HCT116 (cell line): ENCODE data around the gene NOTCH1. TPM values are rescaled to one million over a fixed set of nuclear protein-coding genes. Genes with fewer than 3 reads are reported as not detected.
A peak's percentile ranks its signal among the peaks of the same experiment; 100 is the strongest.
"Not testable (repeated sequence)": the region's sequence is repeated elsewhere in the genome, so short reads cannot be mapped to it uniquely, and the experiment has no call there.

Experiments used
- ATAC-seq: fragments of 200-7000 bp; cut with Tn5 transposase; 2 replicates; pipeline ENCODE4 v1.9.1; 2020; ENCODE audit warnings: mild to moderate bottlenecking, moderate library complexity
- BruUV-seq: library from RNA; stranded (reverse); fragments of 400-500 nt; replicated peaks from 2 replicates; lab custom pipeline; 2021; lab: Mats Ljungman, UMichigan
- CTCF ChIA-PET: fragments of 300-600 bp; sonication (Branson Sonifier 250); formaldehyde crosslinking; loops from one replicate; lab custom pipeline; 2021; ENCODE audit warnings: antibody characterized with exemption; lab: Charles Lee
- POLR2A ChIA-PET: fragments of 300-600, 350-600 bp; sonication (Branson Sonifier 250); formaldehyde crosslinking; loops from one replicate; lab custom pipeline; 2021; ENCODE audit warnings: antibody characterized with exemption; lab: Charles Lee
- RAD21 ChIA-PET, 2 experiments: fragments of 300-600 bp; sonication (Branson Sonifier 250); formaldehyde crosslinking; loops; one replicate each; lab custom pipeline; 2023; ENCODE audit warnings: low total read pairs in 2 of 2; ENCODE audit not compliant: uncharacterized antibody in 2 of 2, unreplicated experiment in 2 of 2, low non-redundant PET in 1 of 2; lab: Charles Lee
- DNase-seq: peaks from one replicate; pipeline ENCODE4 v3.0.0-alpha.2; 2010; ENCODE audit warnings: low read depth, low spot score
- H2AFZ ChIP-seq: fragments of 200-600 bp; shearing (Covaris generic), sonication (generic); 2 replicates; pipeline ENCODE4 v1.6.1; 2017; ENCODE audit warnings: low read depth, mixed run types, mixed read lengths, antibody characterized with exemption, low read length; ENCODE audit not compliant: poor library complexity, severe bottlenecking
- H3K27ac ChIP-seq: 2 replicates; pipeline ENCODE4 v1.5.1; 2012; ENCODE audit warnings: low read depth, low read length
- H3K27me3 ChIP-seq: fragments of 200-600 bp; sonication (generic); 2 replicates; pipeline ENCODE4 v1.6.1; 2016; ENCODE audit warnings: mixed run types, low read length, mixed read lengths; ENCODE audit not compliant: insufficient read depth
- H3K36me3 ChIP-seq, 2 experiments: fragments of 200-500 bp in 1 of 2; fragments of 200-600 bp in 1 of 2; sonication (Bioruptor generic) in 1 of 2; sonication (generic) in 1 of 2; 2 replicates each; pipeline versions ENCODE4 v1.5.1 to v1.6.1; 2014 to 2016; ENCODE audit warnings: low read length in 2 of 2, inconsistent platforms in 1 of 2, mixed read lengths in 1 of 2, mixed run types in 1 of 2; ENCODE audit not compliant: insufficient read depth in 2 of 2, control insufficient read depth in 1 of 2
- H3K4me1 ChIP-seq, 2 experiments: fragments of 200-600 bp in 1 of 2; sonication (generic) in 1 of 2; 2 replicates each; pipeline versions ENCODE4 v1.5.1 to v1.6.1; 2012 to 2017; ENCODE audit warnings: low read length in 2 of 2, inconsistent platforms in 1 of 2, mild to moderate bottlenecking in 1 of 2, mixed read lengths in 1 of 2, mixed run types in 1 of 2, moderate library complexity in 1 of 2; ENCODE audit not compliant: insufficient read depth in 2 of 2, control insufficient read depth in 1 of 2
- H3K4me2 ChIP-seq: fragments of 200-600 bp; sonication (generic); 2 replicates; pipeline ENCODE4 v1.6.1; 2017; ENCODE audit warnings: mixed run types, low read length, mixed read lengths
- H3K4me3 ChIP-seq, 2 experiments: fragments of 200-600 bp in 1 of 2; sonication (generic) in 1 of 2; replicated peaks in 1 of 2; 2 replicates each; pipeline ENCODE4 v1.5.1; 2011 to 2016; ENCODE audit warnings: low read length in 2 of 2, control low read depth in 1 of 2, low read depth in 1 of 2, mild to moderate bottlenecking in 1 of 2, mixed read lengths in 1 of 2, mixed run types in 1 of 2
- H3K79me2 ChIP-seq: fragments of 200-600 bp; sonication (generic); 2 replicates; pipeline ENCODE4 v1.6.1; 2017; ENCODE audit warnings: mild to moderate bottlenecking, mixed run types, low read length, moderate library complexity, mixed read lengths; ENCODE audit not compliant: insufficient read depth
- H3K9ac ChIP-seq: fragments of 200-600 bp; sonication (generic); 2 replicates; pipeline ENCODE4 v1.6.1; 2016; ENCODE audit warnings: low read length, mixed read lengths
- H3K9me2 ChIP-seq: fragments of 200-600 bp; sonication (generic), shearing (Covaris generic); 2 replicates; pipeline ENCODE4 v1.6.1; 2017; ENCODE audit warnings: mixed run types, mild to moderate bottlenecking, moderate library complexity; ENCODE audit not compliant: insufficient read depth
- H3K9me3 ChIP-seq, 2 experiments: fragments of 200-500 bp in 1 of 2; fragments of 200-600 bp in 1 of 2; sonication (Bioruptor generic) in 1 of 2; sonication (generic) in 1 of 2; 2 replicates each; pipeline ENCODE4 v1.6.1; 2014 to 2017; ENCODE audit warnings: low read length in 2 of 2, mixed read lengths in 2 of 2, inconsistent platforms in 1 of 2, low read depth in 1 of 2, mild to moderate bottlenecking in 1 of 2, mixed run types in 1 of 2, moderate library complexity in 1 of 2; ENCODE audit not compliant: control insufficient read depth in 1 of 2, insufficient read depth in 1 of 2
- H4K20me1 ChIP-seq: fragments of 200-600 bp; sonication (generic), shearing (Covaris generic); 2 replicates; pipeline ENCODE4 v1.6.1; 2017; ENCODE audit warnings: mixed run types, mild to moderate bottlenecking, moderate library complexity; ENCODE audit not compliant: insufficient read depth
- CBX3 ChIP-seq: IDR thresholded peaks from 2 replicates; pipeline ENCODE4 v1.6.1; 2012; ENCODE audit warnings: low read depth
- CEBPB ChIP-seq: IDR thresholded peaks from 2 replicates; pipeline ENCODE4 v1.6.1; 2012; ENCODE audit warnings: low read depth
- CTCF ChIP-seq, 3 experiments: fragments of 200-600 bp in 1 of 3; sonication (generic) in 1 of 3; IDR thresholded peaks in 2 of 3; conservative IDR thresholded peaks in 1 of 3; 2 replicates each; pipeline ENCODE4 v1.5.1; 2012 to 2017; ENCODE audit warnings: low read depth in 2 of 3, low read length in 2 of 3, antibody characterized with exemption in 1 of 3, borderline replicate concordance in 1 of 3, control low read depth in 1 of 3, mild to moderate bottlenecking in 1 of 3, mixed read lengths in 1 of 3, mixed run types in 1 of 3, moderate library complexity in 1 of 3; ENCODE audit not compliant: insufficient read depth in 1 of 3
- EGR1 ChIP-seq: IDR thresholded peaks from 2 replicates; pipeline ENCODE4 v1.6.1; 2012; ENCODE audit warnings: low read depth
- EZH2 ChIP-seq: fragments of 200-600 bp; sonication (generic); IDR thresholded peaks from 2 replicates; pipeline ENCODE4 v1.6.1; 2017; ENCODE audit warnings: antibody characterized with exemption, mixed run types
- EZH2phosphoT487 ChIP-seq: fragments of 200-600 bp; IDR thresholded peaks from 2 replicates; pipeline ENCODE4 v1.6.1; 2018; ENCODE audit warnings: antibody characterized with exemption, borderline replicate concordance
- JUND ChIP-seq: IDR thresholded peaks from 2 replicates; pipeline ENCODE4 v1.6.1; 2012
- POLR2A ChIP-seq: IDR thresholded peaks from 2 replicates; pipeline ENCODE4 v1.7.0; 2011; ENCODE audit warnings: borderline replicate concordance; ENCODE audit not compliant: insufficient read depth, insufficient read length; ENCODE audit errors: extremely low read depth
- POLR2AphosphoS5 ChIP-seq: IDR thresholded peaks from 2 replicates; pipeline ENCODE4 v1.6.1; 2011; ENCODE audit warnings: mild to moderate bottlenecking, low read depth, low read length, moderate library complexity
- SIN3A ChIP-seq: IDR thresholded peaks from 2 replicates; pipeline ENCODE4 v1.6.1; 2012; ENCODE audit warnings: low read depth
- SRF ChIP-seq: IDR thresholded peaks from 2 replicates; pipeline ENCODE4 v1.6.1; 2012; ENCODE audit warnings: low read depth
- TCF7L2 ChIP-seq: IDR thresholded peaks from 2 replicates; pipeline ENCODE4 v1.7.0; 2011; ENCODE audit warnings: borderline replicate concordance, inconsistent platforms; ENCODE audit not compliant: insufficient read depth, insufficient read length; ENCODE audit errors: extremely low read depth
- YY1 ChIP-seq: IDR thresholded peaks from 2 replicates; pipeline ENCODE4 v1.6.1; 2011; ENCODE audit warnings: low read length, low read depth, moderate library complexity, mild to moderate bottlenecking; ENCODE audit not compliant: insufficient replicate concordance; ENCODE audit errors: extremely low read depth
- ZFX ChIP-seq: fragments of 450-650 bp; IDR thresholded peaks from 2 replicates; pipeline ENCODE4 v1.6.1; 2017
- ZNF274 ChIP-seq: fragments of 200-500 bp; sonication (Bioruptor generic); IDR thresholded peaks from 2 replicates; pipeline ENCODE4 v1.6.1; 2014; ENCODE audit warnings: mild to moderate bottlenecking, low read depth, low read length, inconsistent platforms
- intact Hi-C: fragments of 100-400 bp; cut with micrococcal nuclease; formaldehyde crosslinking; loops from 2 replicates; pipeline ENCODE4 v1.10.0; 2022
- total RNA-seq: library from RNA; stranded (reverse); gene quantifications from one replicate; pipeline ENCODE4 v1.2.1, GENCODE V29; 2021; ENCODE audit not compliant: unreplicated experiment
- TF ChIP-seq, protein P1 (sequence below): IDR thresholded peaks from 2 replicates; pipeline ENCODE4 v1.6.1; 2012
- TF ChIP-seq, protein P2 (sequence below): IDR thresholded peaks from 2 replicates; pipeline ENCODE4 v1.6.1; 2011; ENCODE audit warnings: mild to moderate bottlenecking, low read length, moderate library complexity; ENCODE audit not compliant: insufficient replicate concordance; ENCODE audit errors: extremely low read depth
- TF ChIP-seq, protein P3 (sequence below): IDR thresholded peaks from 2 replicates; pipeline ENCODE4 v1.6.1; 2012

The NOTCH1 gene
- total RNA-seq, 1 experiment from 2014 or later = 36.2 TPM

- H3K79me2 ChIP-seq, RAD21 ChIA-PET, H3K9me3 ChIP-seq, H3K27me3 ChIP-seq, H3K4me2 ChIP-seq, H3K36me3 ChIP-seq, H3K4me3 ChIP-seq, H3K4me1 ChIP-seq, POLR2A ChIA-PET, ATAC-seq, H3K9ac ChIP-seq, BruUV-seq, H3K9me2 ChIP-seq, H4K20me1 ChIP-seq, intact Hi-C loops, H2AFZ ChIP-seq, DNase-seq, H3K27ac ChIP-seq, CTCF ChIA-PET: not testable (repeated sequence)
Observed at GRCh38 chr9:136558846-136559245, 13.0 kb upstream of the NOTCH1 start.

GRCh38 chr9:136558373-136558772 is 12.5 kb upstream of the NOTCH1 start:
- Histone ChIP-seq H3K36me3 (no peaks in the 10 kb centered on the region), H3K4me2 (peak overlapping the region; percentile 25; the same call in 1 of the 2 replicates), H3K9ac (no peak overlapping the region), H3K9me2 (no peaks in the 10 kb centered on the region), H3K27me3 (no peaks in the 10 kb centered on the region), H3K27ac (no peak overlapping the region), H2AFZ (no peak overlapping the region), H3K4me3 (no peak overlapping the region), H3K79me2 (no peaks in the 10 kb centered on the region), H3K4me1 (peaks cover 8% of the 10 kb centered on the region in 2 experiments; a peak in 3 of 4 replicates), H3K9me3 (peaks cover 5 to 7% of the 10 kb centered on the region in 2 experiments; a peak in 1 of 4 replicates), H4K20me1 (no peaks in the 10 kb centered on the region)
- ChIA-PET CTCF (no interaction called here), RAD21 (interaction anchor here in 1 of 2 experiments (0.7 kb wide), 1 partner anchor 10 kb away, joined by 5 read pairs; no protein-coding TSS in a partner anchor), POLR2A (no interaction called here)
- BruUV-seq = no TSS peak
- intact Hi-C loops = no loop called here
- DNase-seq = no peak
- no peak for ATAC-seq
- no peak for TF ChIP-seq CEBPB
- TF ChIP-seq, protein P1, sequence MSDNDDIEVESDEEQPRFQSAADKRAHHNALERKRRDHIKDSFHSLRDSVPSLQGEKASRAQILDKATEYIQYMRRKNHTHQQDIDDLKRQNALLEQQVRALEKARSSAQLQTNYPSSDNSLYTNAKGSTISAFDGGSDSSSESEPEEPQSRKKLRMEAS = no peak
- TF ChIP-seq EZH2phosphoT487 = no peak
- TF ChIP-seq, protein P2, sequence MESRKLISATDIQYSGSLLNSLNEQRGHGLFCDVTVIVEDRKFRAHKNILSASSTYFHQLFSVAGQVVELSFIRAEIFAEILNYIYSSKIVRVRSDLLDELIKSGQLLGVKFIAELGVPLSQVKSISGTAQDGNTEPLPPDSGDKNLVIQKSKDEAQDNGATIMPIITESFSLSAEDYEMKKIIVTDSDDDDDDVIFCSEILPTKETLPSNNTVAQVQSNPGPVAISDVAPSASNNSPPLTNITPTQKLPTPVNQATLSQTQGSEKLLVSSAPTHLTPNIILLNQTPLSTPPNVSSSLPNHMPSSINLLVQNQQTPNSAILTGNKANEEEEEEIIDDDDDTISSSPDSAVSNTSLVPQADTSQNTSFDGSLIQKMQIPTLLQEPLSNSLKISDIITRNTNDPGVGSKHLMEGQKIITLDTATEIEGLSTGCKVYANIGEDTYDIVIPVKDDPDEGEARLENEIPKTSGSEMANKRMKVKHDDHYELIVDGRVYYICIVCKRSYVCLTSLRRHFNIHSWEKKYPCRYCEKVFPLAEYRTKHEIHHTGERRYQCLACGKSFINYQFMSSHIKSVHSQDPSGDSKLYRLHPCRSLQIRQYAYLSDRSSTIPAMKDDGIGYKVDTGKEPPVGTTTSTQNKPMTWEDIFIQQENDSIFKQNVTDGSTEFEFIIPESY = no peak
- no peak for TF ChIP-seq CTCF (IDR thresholded peaks at IDR 0.05 in 2 of 3, conservative IDR thresholded peaks at IDR 0.05 in 1 of 3; ENCODE audit: borderline replicate concordance in 1 of 3, insufficient read depth in 1 of 3, low read depth in 2 of 3, low read length in 2 of 3)
- no peak for TF ChIP-seq JUND
- TF ChIP-seq POLR2AphosphoS5 = no peak
- TF ChIP-seq ZNF274 = no peak
- no peak for TF ChIP-seq CBX3
- no peak for TF ChIP-seq POLR2A
- TF ChIP-seq EGR1 = no peak
- TF ChIP-seq SRF = no peak
- no peak for TF ChIP-seq TCF7L2
- no peak for TF ChIP-seq YY1
- no peak for TF ChIP-seq EZH2
- no peak for TF ChIP-seq SIN3A
- TF ChIP-seq, protein P3, sequence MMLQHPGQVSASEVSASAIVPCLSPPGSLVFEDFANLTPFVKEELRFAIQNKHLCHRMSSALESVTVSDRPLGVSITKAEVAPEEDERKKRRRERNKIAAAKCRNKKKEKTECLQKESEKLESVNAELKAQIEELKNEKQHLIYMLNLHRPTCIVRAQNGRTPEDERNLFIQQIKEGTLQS = no peak
- no peak for TF ChIP-seq ZFX
